H1 (cell line): ENCODE measurements around the gene CAMK2B. TPM values are rescaled to one million over a fixed set of nuclear protein-coding genes. Genes with fewer than 3 reads are reported as not detected.

Experiments
- BACH1 ChIP-seq: IDR thresholded peaks from 2 replicates; pipeline ENCODE4 v1.6.1; 2012; ENCODE audit warnings: low read length, improper control_type of control experiment
- CBX5 ChIP-seq: fragments of 300-800, 300-1000 bp; sonication (generic); IDR thresholded peaks from 2 replicates; pipeline ENCODE4 v1.7.1; 2016; ENCODE audit warnings: antibody characterized with exemption, low read length, low read depth
- CHD7 ChIP-seq: fragments of 300-600 bp; sonication (generic); IDR thresholded peaks from 2 replicates; pipeline ENCODE4 v1.7.1; 2012; ENCODE audit warnings: low read length, moderate library complexity, mild to moderate bottlenecking, inconsistent platforms; ENCODE audit not compliant: insufficient replicate concordance
- EZH2 ChIP-seq: fragments of 200-600 bp; sonication (generic); IDR thresholded peaks from 2 replicates; pipeline ENCODE4 v1.7.1; 2012; ENCODE audit warnings: low read depth, mild to moderate bottlenecking, moderate library complexity, low read length, inconsistent platforms; ENCODE audit not compliant: severe bottlenecking
- GABPA ChIP-seq: IDR thresholded peaks from 2 replicates; pipeline ENCODE4 v1.6.1; 2011; ENCODE audit warnings: mild to moderate bottlenecking, low read length, moderate library complexity, borderline replicate concordance; ENCODE audit not compliant: insufficient read depth
- GTF2F1 ChIP-seq: IDR thresholded peaks from 2 replicates; pipeline ENCODE4 v1.6.1; 2012; ENCODE audit warnings: low read depth, low read length, improper control_type of control experiment, borderline replicate concordance
- HDAC6 ChIP-seq: IDR thresholded peaks from one replicate; pipeline ENCODE4 v1.7.1; 2012; ENCODE audit warnings: low read depth, mild to moderate bottlenecking, inconsistent platforms, low read length, moderate library complexity
- JUN ChIP-seq: IDR thresholded peaks from 2 replicates; pipeline ENCODE4 v1.6.1; 2011; ENCODE audit warnings: low read depth, mild to moderate bottlenecking, improper control_type of control experiment, low read length
- SIX5 ChIP-seq: IDR thresholded peaks from 2 replicates; pipeline ENCODE4 v1.6.1; 2011; ENCODE audit warnings: mild to moderate bottlenecking, low read depth, low read length
- TBP ChIP-seq: IDR thresholded peaks from 2 replicates; pipeline ENCODE4 v1.6.1; 2011; ENCODE audit warnings: low read depth, low read length, improper control_type of control experiment
- TCF12 ChIP-seq: IDR thresholded peaks from 2 replicates; pipeline ENCODE4 v1.6.1; 2011; ENCODE audit warnings: low read depth, mild to moderate bottlenecking, low read length
- YY1 ChIP-seq: IDR thresholded peaks from 2 replicates; pipeline ENCODE4 v1.6.1; 2011; ENCODE audit warnings: low read depth, mild to moderate bottlenecking, low read length
- polyA plus RNA-seq, 7 experiments: library from polyadenylated mRNA; depleted of rRNA in 3 of 7; stranded (reverse) in 5 of 7; unstranded in 2 of 7; fragments of >200 nt in 5 of 7; fragments of 200-250 nt in 2 of 7; gene quantifications; 1 replicate in 5 of 7; 2 replicates in 1 of 7; 4 replicates in 1 of 7; pipeline versions ENCODE4 v1.2.1 to v1.2.3, GENCODE V29; 2011 to 2013; ENCODE audit warnings: missing spikeins in 2 of 7, mixed read lengths in 2 of 7
- total RNA-seq: library from RNA; stranded (reverse); fragmentation: NEBNext Ultra II Directional; extraction: Animal tissue kit (Norgen Biotek cat#: 25700); gene quantifications from 2 replicates; pipeline ENCODE4 v1.2.1, GENCODE V29; 2021

The CAMK2B gene
- total and polyA plus RNA-seq, 2 of the 8 experiments (the other 6 are each of a cell fraction or from before 2014, with no cell fraction given), result 0.05 to 0.15 TPM

GRCh38 chr7:44213877-44214388 is 111.5 kb downstream of the CAMK2B start (continued):
- no peak for TF ChIP-seq CHD7
- TF ChIP-seq GTF2F1, result no peak
- TF ChIP-seq SIX5, result no peak
- no peak for TF ChIP-seq YY1
- no peak for TF ChIP-seq TBP
- TF ChIP-seq JUN, result no peak
- no peak for TF ChIP-seq BACH1
- TF ChIP-seq GABPA, result no peak
- no peak for TF ChIP-seq EZH2
- TF ChIP-seq CBX5, result no peak
- no peak for TF ChIP-seq TCF12
- no peak for TF ChIP-seq HDAC6
